Gastroesophageal sphincter (tissue), 4 donors: ENCODE results near the gene ASPN. TPM values are rescaled to one million over a fixed set of nuclear protein-coding genes. Genes with fewer than 3 reads are reported as not detected.
A peak's percentile ranks its signal among the peaks of the same experiment; 100 is the strongest.

Experiments
- ATAC-seq: fragments of 150-250 bp; one replicate; pipeline ENCODE4 v1.9.1; 2016; ENCODE audit warnings: mild to moderate bottlenecking, moderate library complexity
- H3K27ac ChIP-seq, 4 donors: fragments of 200-600 bp; sonication (generic) in 3 of 4; 1 replicate in 3 of 4; 2 replicates in 1 of 4; pipeline ENCODE4 v1.5.1; 2016 to 2019
- H3K27me3 ChIP-seq: fragments of 200-600 bp; sonication (generic); one replicate; pipeline ENCODE4 v1.5.1; 2019
- H3K36me3 ChIP-seq, 2 donors: fragments of 200-600 bp; sonication (generic); one replicate each; pipeline ENCODE4 v1.5.1; 2019; ENCODE audit warnings: control low read depth in 1 of 2
- H3K4me1 ChIP-seq, 3 donors: fragments of 200-600 bp; sonication (generic); 1 replicate in 2 of 3; 2 replicates in 1 of 3; pipeline ENCODE4 v1.5.1; 2016 to 2019; ENCODE audit warnings: control low read depth in 2 of 3
- H3K4me3 ChIP-seq, 2 donors: fragments of 200-600 bp; sonication (generic); one replicate each; pipeline ENCODE4 v1.5.1; 2019; ENCODE audit warnings: mild to moderate bottlenecking in 1 of 2, moderate library complexity in 1 of 2
- H3K9me3 ChIP-seq, 3 donors: fragments of 200-600 bp; sonication (generic); one replicate each; pipeline ENCODE4 v1.5.1; 2017 to 2019; ENCODE audit warnings: control low read depth in 2 of 3
- CTCF ChIP-seq, 4 experiments: fragments of 200-600 bp in 2 of 4; fragments of 450-650 bp in 2 of 4; sonication (generic) in 1 of 4; IDR thresholded peaks; one replicate each; pipeline ENCODE4 v1.5.1; 2017 to 2019; ENCODE audit warnings: antibody characterized with exemption in 4 of 4, mild to moderate bottlenecking in 2 of 4, moderate library complexity in 2 of 4
- EP300 ChIP-seq: sonication (generic); formaldehyde crosslinking; IDR thresholded peaks from one replicate; pipeline ENCODE4 v1.6.1; 2017; ENCODE audit warnings: antibody characterized with exemption, mild to moderate bottlenecking
- POLR2A ChIP-seq, 2 donors: fragments of 450-650 bp; IDR thresholded peaks; one replicate each; pipeline ENCODE4 v1.6.1; 2017; ENCODE audit warnings: antibody characterized with exemption in 2 of 2, mild to moderate bottlenecking in 2 of 2, moderate library complexity in 1 of 2
- POLR2AphosphoS5 ChIP-seq: sonication (generic); formaldehyde crosslinking; IDR thresholded peaks from one replicate; pipeline ENCODE4 v1.6.1; 2017; ENCODE audit warnings: antibody characterized with exemption
- WGBS, 2 donors: methylation state at CpG; one replicate each; pipeline ENCODE4 v1.1.5; 2018; ENCODE audit warnings: low coverage in 1 of 2; 5-methylcytosine and 5-hydroxymethylcytosine counted together
- total RNA-seq, 4 donors: library from RNA; depleted of rRNA; stranded (reverse); fragments of >200 nt; gene quantifications; one replicate each; pipeline ENCODE4 v1.1.0, GENCODE V29; 2016

The ASPN gene
- total RNA-seq, 4 donors from 2014 or later: 5.3 to 46.4 (median 27.3) TPM

DNA sequence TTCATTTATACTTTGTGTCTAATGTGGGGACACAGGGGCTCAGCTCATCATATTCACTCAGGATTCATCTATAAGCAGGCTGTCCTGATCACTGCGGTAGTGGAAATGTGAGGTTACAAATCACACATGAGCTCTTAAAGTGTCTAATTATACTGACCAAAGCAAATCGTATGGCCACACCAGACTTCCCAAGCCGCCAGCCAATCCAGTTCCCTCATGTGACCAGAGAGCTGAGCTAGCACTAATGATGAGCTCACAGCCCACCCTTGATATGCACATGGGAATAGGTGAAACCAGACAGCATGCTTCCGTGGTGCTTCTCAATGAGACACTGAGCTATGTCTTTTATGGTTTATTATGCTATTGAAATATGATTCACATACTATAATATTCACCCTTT lies 35.9 kb upstream of the ASPN start:
- no peak for ATAC-seq
- no peak for TF ChIP-seq POLR2AphosphoS5
- TF ChIP-seq CTCF (IDR thresholded peaks at IDR 0.05): no peak
- no peak for TF ChIP-seq EP300
- no peak for TF ChIP-seq POLR2A (IDR thresholded peaks at IDR 0.05)
- peaks cover 0 to 3% of the 10 kb centered on the region in 2 donors for H3K36me3 ChIP-seq
- peaks cover 0 to 5% (median 0%) of the 10 kb centered on the region in 3 donors for H3K4me1 ChIP-seq
- H3K27ac ChIP-seq: no peak overlapping the region
- H3K9me3 ChIP-seq: no peaks in the 10 kb centered on the region
- no peak overlapping the region for H3K4me3 ChIP-seq
- no peaks in the 10 kb centered on the region for H3K27me3 ChIP-seq
- 86 to 90% methylated on average over 2 of the region's 4 CpGs for WGBS, 2 donors

GRCh38 chr9:92517046-92517445 lies 34.7 kb upstream of the ASPN start:
- no peak for ATAC-seq
- 73 to 100% methylated on average over 2 to 3 of the region's 3 CpGs for WGBS, 2 donors

DNA sequence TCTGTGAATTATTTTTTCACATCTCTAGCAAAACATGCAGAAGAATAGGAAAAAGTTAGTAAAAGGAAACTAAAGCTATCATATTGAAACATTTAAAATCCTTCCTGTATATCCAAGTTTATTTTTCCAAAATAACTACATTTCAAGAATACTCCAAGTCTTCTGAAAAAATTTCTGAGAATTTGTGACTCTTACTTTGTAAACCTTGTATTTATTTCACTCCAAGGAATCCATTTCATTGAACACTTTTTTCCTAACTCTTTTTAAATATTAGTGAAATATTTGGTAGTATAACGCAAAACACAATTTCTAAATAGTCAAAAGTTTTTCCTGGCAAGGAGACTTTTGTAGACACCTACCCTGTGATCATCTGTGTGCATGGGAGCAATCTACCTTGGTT lies 34.2 kb upstream of the ASPN start:
- H3K4me3 ChIP-seq: no peak overlapping the region
- 100% methylated on average over 1 of the region's 1 CpG for WGBS, 2 donors
- ATAC-seq: no peak
- peaks cover 0 to 3% of the 10 kb centered on the region in 2 donors for H3K36me3 ChIP-seq
- no peak overlapping the region for H3K27ac ChIP-seq
- TF ChIP-seq POLR2A (IDR thresholded peaks at IDR 0.05) (no peak), CTCF (IDR thresholded peaks at IDR 0.05) (no peak), POLR2AphosphoS5 (no peak), EP300 (no peak)
- no peaks in the 10 kb centered on the region for H3K9me3 ChIP-seq
- peaks cover 0 to 22% (median 0%) of the 10 kb centered on the region in 3 donors for H3K4me1 ChIP-seq
- H3K27me3 ChIP-seq: no peaks in the 10 kb centered on the region

More at GRCh38 chr9:92517046-92517445, 34.7 kb upstream of the ASPN start:
- Histone ChIP-seq H3K4me1 (peaks cover 0 to 16% (median 0%) of the 10 kb centered on the region in 3 donors), H3K36me3 (peaks cover 0 to 3% of the 10 kb centered on the region in 2 donors), H3K9me3 (no peaks in the 10 kb centered on the region), H3K4me3 (no peak overlapping the region), H3K27me3 (no peaks in the 10 kb centered on the region), H3K27ac (no peak overlapping the region)
- TF ChIP-seq CTCF (IDR thresholded peaks at IDR 0.05) (no peak), POLR2A (IDR thresholded peaks at IDR 0.05) (no peak), POLR2AphosphoS5 (no peak), EP300 (no peak)

DNA sequence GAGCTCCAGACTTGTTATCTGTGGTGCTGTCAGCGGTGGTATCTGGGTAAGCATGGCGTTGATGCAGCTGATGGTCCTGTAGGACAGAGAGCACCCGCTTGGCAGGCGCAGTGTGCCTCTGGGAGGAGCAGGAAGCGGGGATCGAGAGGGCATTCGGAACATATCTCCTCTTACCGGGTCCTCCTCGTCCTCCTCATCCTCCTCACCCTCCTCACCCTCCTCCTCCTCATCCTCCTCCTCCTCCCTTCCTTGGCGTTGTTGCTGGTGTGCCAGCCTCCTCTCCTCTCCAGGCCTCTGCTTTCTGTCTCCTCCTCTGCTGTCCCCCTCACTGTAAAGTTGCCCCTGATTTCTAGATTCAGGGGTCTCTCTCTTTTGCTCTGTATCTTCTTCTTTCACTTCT lies 32.3 kb upstream of the ASPN start:
- TF ChIP-seq POLR2A (IDR thresholded peaks at IDR 0.05) (no peak), CTCF (IDR thresholded peaks at IDR 0.05) (no peak), POLR2AphosphoS5 (no peak), EP300 (no peak)
- Histone ChIP-seq H3K36me3 (peaks cover 0 to 3% of the 10 kb centered on the region in 2 donors), H3K4me3 (no peak overlapping the region), H3K9me3 (no peaks in the 10 kb centered on the region), H3K4me1 (peaks cover 0 to 23% (median 0%) of the 10 kb centered on the region in 3 donors), H3K27me3 (no peaks in the 10 kb centered on the region), H3K27ac (no peak overlapping the region)
- ATAC-seq: no peak
- 80 to 89% methylated on average over 5 to 9 of the region's 10 CpGs for whole genome bisulfite sequencing, 2 donors

- no peak for ATAC-seq
- no peak overlapping the region for H3K4me3 ChIP-seq
- H3K27ac ChIP-seq: peak overlapping the region in 2 of 4 donors; percentile 8 to 16
- peaks cover 0 to 34% (median under 1%) of the 10 kb centered on the region in 3 donors for H3K4me1 ChIP-seq
- no peaks in the 10 kb centered on the region for H3K9me3 ChIP-seq
- TF ChIP-seq POLR2A (IDR thresholded peaks at IDR 0.05) (no peak), POLR2AphosphoS5 (no peak), CTCF (IDR thresholded peaks at IDR 0.05) (no peak), EP300 (no peak)
- peaks cover 0 to 3% of the 10 kb centered on the region in 2 donors for H3K36me3 ChIP-seq
- 28 to 58% methylated on average over 3 of the region's 3 CpGs for WGBS, 2 donors
- no peaks in the 10 kb centered on the region for H3K27me3 ChIP-seq
These were observed 31.0 kb upstream of the ASPN start for GRCh38 chr9:92513349-92513748.
